Inferior parietal cortex (tissue), 1 donor: ENCODE data around the gene GPR65.

Experiments
- DNase-seq: peaks from one replicate; pipeline ENCODE4 v3.0.0-alpha.2; 2016; ENCODE audit errors: extremely low spot score

The GPR65 gene, protein sequence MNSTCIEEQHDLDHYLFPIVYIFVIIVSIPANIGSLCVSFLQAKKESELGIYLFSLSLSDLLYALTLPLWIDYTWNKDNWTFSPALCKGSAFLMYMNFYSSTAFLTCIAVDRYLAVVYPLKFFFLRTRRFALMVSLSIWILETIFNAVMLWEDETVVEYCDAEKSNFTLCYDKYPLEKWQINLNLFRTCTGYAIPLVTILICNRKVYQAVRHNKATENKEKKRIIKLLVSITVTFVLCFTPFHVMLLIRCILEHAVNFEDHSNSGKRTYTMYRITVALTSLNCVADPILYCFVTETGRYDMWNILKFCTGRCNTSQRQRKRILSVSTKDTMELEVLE

DNA sequence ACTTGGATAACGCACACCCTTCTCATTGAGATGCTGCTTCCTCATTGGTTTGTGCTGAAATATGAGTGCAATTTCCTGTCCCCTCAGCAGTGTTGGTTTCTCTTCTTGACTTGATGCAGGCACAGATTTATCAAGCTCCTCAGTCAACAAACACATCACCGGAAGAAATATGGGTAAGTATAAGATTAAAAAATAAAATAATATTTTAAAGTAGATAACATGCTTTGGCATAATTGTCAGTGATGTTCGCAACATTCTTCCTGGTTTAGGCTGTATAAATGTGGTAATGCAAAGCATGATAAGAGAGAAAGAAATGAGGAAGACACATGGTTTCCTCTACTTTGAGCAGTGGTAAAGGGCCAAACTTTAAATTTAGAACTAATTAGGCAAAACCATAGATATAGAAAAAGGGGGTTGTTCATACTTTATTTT is at the start of gene GPR65:
Gene GPR65 (plus strand): TSS at position 86 of the 432 bp plus-strand sequence. CDS start 5,713 bp downstream, outside the sequence.
- no peak for DNase-seq

DNA sequence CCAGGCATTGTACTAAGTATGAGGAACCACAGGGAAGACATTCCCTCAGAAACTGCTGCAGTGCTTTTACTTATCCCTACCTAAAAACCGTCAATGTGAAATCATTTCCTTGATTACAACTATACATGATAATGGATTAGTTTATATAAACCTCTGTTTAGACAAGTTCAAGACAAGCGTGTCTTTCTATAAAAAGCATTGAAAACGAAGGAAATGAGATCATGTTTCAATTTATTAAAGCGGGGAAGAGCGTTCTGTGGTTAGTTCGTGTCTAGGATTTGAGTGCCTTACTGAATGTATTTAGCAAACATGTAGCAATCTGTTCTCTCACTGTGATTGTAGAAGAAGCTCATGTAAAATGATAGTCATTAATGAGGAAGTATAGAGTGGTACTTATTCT is 49.4 kb upstream of the GPR65 start:
- no peak for DNase-seq

DNA sequence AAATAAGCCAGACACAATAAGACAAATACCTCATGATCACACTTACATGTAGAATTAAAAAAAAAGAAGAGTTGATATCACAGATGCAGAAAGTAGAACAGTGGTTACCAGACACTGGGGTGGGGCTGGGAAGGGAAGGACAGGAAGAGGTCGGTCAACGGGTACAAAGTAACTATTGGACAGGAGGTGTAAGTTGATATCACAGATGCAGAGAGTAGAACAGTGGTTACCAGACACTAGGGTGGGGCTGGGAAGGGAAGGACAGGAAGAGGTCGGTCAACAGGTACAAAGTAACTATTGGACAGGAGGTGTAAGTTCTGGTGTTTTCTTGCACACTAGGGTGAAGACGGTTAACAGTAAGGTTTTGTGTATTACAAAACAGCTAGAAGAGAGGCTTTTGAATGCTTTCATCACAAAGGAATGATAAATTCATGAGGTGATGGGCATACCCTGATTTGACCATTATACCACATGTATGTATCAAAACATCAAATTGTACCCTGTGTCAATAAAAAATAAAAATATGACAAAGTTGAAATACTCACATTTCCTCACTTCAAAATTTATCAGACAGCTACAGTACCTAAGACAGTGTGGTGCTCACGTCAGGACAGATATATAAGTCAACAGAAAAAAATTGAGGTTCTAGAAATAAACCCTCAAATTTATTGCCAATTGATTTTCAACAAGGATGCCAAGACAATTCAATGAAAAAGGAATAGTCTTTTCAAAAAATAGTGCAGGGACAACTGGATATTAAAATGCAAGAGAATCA is 44.7 kb upstream of the GPR65 start:
- DNase-seq = no peak

DNA sequence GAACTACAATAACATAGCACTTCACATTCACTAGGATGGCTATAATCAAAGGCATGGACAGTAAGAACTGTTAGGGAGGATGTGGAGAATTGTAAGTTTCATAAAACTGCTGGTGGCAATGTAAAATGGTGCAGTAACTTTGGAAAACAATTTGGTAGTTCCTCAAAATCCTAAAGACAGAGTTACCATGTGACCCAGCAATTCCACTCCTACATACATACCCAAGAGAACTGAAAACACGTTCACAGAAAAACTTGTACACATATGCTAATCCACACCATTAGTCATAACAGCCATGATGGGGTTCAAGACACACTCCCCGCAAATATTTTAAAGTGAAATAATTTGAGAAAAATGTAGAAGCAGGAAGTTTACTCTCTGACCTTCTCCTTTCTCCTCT is 43.7 kb upstream of the GPR65 start:
- DNase-seq = no peak

DNA sequence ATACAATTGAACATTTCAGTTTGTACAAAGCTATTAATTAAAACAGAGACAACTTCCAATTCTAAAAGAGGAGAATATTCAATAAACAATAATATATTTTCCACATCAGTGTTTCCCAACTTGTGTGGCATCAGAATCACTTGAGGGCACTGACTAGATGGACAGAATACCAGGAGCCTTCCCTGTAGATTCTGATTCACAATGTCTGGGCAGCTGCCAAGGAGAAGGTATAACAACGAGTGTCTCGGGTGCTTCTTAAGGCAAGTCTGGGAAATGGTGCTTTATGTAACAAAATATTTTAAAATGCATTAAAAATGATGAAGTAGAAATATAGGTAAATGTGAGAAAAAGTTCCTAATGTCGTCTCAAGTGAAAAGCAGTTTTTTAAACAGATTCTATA is 38.1 kb upstream of the GPR65 start:
- no peak for DNase-seq

DNA sequence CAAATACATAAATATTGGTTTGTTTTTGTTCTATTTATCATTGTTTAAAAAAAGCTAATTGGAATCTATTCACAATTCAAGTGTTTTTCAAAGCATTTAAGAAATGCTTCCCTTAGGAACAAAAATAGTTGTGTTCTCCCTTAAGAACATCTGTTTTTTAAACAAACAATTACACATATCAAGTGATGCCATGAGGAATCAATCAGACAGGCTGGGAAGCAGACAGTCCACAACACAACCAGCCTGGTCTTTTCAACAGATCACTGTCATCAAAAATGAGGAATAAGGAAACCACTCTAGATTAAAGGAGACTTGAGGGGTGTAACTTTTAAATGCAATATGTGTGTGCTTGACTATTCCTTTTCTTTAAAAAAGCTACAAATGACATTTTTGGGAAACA is 37.4 kb upstream of the GPR65 start:
- no peak for DNase-seq

DNA sequence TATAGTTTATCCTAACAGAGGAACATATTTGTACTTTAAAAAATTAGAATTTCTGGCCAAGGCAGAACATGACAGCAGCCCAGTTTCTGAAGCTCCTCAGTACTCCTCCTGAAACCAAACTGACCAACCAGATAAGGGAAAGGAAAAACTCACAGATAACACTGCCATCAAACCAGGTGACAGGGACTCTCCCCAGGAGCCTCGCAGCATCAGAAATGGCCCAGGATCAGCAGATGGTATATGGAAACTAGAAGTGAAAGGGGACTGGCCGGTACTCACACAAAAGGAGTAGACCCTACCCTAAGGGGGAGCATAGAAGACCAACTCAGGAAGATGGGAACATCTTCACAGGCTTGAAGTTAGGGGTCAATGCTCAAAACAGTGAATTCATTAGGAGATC is 33.9 kb upstream of the GPR65 start:
- DNase-seq = no peak

DNA sequence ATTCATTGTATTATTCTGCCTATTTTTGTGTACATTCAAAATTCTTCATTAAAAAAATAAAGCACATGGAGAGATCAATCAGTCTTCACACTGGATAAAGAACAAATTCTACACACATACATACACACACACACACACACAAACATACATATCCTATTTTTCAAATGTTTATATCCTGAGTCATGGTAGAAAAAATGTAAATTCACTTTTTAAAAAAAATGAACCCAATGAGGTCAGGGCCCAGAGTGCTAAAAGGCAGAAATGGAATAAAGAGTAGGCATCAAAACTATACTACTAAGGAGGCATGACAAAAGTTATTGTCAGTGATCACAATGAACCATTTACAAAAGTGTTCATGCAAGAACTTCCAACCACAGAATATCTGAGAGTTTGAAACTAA is 29.3 kb upstream of the GPR65 start:
- DNase-seq = no peak

DNA sequence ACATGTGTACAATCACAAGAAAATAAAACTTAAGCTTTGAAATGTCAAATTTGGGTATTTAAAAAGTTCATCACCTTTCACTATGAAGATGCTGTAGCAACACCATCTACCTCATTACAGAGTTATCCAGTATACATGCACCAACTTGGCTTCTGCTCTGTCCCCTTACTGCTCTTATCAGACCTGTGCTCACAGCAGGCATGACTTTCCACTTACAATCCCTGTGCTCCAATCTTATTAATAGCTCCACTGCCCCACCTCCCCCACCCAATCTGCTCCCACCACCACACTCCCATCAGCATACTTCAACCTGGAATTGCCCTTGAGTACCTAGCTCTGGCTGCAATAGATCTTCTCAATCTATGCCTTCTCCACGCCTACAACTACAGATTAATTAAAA is 25.2 kb upstream of the GPR65 start:
- DNase-seq = no peak

DNA sequence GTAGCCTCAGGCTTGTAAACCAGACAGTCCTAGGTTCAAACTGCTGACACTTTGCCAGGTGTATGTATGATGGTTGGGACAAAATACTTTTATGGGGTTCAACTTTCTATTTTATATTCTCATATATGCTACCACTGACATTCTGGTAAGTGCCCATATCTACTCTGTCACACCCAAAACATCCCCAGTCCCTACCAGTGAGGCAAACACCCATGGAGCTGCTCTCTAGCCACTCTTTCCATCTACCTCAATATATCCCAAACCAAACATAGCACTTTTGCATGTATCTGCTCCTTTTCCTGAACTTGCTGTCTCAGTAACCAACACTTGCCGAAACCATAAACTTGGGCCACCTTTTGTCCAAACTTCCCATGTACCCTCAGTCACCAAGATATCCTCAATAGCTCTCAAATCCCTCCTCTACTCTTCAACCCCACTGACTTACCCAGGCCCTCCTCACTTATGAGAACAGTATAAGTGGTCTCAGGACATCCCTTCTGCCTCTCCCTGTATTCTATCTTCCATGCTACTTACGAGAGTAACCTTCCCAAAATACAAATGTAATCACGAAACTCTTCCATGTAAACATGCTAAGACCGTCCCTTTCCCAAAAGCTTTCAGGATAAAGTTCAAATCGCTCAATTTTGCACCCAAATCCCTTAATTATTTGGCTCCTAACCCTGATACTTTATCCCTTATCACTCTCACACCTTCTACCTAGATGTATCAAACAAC is 15.5 kb upstream of the GPR65 start:
- no peak for DNase-seq

DNA sequence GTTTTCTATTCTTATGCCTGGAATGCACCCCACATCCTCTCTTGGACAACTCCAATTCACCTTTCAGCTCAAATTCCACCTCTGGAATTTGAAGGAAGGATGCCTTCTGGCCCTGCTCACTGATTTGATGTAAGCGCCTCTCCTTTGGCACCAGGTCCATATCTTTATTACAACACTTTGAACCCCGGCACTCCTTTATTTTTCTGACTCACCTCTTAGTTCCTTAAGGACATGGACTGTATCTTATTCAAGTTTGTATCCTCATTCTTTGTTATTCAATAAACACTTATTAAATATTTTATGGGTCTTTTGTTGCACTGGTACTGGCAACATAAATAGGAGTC is 15.0 kb upstream of the GPR65 start:
- no peak for DNase-seq

DNA sequence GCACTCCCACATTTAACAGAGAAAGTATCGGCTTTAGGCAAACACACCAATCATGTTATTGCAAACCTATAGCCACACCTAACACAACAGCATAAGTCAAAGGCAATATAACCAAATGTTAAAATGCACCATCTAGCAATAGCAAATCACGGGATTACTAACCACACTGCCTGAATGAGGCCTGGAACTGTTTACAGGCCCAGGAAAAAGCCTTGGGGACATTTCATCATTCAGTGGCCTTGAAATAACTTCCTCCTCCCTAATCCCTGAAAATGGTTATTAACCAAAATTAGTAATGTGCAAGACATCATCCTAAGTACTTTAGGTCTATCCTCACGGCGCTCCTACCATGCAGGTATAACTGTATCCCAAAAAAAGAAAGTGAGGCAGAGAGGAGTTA is 14.3 kb upstream of the GPR65 start:
- DNase-seq = no peak

DNA sequence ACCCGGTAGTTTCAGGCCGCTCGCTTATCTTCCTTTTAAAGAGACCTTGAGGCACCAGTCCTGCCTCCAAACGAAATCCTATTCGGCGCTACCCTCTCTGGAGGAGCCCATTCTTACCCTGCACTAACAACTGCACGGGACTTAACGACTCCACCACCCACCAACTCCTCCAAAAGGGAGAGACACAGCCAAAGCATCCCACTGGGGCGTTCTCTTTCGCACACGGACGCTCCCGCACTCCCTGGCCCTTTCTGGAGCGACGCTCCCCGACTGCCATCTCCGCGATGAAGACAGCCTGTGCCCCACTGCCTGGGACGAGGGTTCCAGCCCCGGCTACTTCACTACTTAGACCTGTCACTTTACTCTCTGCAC is 12.6 kb upstream of the GPR65 start:
- peak; percentile 58 for DNase-seq

DNA sequence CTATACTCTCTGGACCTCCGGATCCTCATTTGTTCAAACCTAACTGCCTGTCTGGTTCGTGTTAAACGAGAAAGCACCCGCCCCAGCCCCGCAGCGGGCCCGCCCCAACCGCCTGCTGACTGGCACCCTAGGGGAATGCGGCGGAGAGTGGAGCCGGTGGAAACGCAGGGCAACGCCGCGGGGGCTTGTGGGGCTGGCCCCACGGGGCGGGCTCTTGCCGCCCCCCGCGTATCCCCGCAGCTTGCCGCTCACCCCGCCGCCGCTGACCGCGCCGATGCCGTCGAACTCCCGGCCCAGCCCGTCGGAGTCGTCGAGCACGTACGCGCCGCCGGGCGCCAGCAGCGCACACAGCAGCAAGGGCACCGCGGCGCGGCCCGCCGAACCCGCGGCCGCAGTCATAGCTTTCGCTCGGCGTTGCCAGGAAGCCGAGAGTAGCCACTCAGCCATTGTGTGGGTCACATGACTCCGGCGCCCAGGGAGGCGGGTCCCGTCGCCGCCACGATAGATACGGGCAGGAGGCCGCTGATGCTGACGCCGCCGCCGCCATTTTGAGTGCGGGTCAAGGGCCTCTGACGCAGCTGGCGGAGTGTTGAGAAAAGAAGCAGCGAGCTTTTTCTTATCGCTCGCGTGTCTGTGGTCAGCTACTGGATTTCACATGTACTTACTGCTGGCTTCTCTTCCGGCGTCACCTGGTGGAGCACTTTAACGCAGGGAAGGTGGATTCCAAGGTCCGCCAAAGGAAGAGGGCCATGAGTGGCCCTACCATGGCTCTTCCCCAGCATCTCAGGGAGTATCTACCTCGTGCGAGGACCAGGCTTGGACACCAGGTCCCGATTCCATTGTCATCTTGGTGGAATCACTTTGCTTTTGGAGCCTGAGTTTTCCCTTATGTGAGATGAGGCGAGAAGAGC is 12.0 kb upstream of the GPR65 start, which contains the start of gene GALC:
Gene GALC (minus strand): TSS at position 465 of the 911 bp plus-strand sequence. CDS start 18 bp downstream, at position 447.
- peak; percentile 93 for DNase-seq

DNA sequence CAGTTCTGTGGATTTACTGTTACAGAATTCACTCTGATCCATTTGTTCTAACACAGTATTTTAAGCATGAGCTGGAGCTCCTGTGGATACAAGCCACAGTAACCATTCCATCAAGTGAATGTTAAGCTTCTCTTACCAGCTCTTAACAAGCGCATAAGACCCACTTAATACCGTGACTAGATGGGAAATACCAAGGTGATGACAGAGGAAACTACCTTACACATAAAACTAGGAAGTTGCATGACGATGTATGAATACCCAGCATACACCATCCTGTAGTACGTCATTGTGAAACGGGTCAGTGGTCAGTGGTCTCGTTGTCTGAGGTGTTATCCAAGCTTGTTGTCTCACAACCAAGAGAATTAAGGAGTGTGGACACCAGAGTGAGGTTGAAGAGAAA is 10.0 kb upstream of the GPR65 start:
- DNase-seq = no peak

DNA sequence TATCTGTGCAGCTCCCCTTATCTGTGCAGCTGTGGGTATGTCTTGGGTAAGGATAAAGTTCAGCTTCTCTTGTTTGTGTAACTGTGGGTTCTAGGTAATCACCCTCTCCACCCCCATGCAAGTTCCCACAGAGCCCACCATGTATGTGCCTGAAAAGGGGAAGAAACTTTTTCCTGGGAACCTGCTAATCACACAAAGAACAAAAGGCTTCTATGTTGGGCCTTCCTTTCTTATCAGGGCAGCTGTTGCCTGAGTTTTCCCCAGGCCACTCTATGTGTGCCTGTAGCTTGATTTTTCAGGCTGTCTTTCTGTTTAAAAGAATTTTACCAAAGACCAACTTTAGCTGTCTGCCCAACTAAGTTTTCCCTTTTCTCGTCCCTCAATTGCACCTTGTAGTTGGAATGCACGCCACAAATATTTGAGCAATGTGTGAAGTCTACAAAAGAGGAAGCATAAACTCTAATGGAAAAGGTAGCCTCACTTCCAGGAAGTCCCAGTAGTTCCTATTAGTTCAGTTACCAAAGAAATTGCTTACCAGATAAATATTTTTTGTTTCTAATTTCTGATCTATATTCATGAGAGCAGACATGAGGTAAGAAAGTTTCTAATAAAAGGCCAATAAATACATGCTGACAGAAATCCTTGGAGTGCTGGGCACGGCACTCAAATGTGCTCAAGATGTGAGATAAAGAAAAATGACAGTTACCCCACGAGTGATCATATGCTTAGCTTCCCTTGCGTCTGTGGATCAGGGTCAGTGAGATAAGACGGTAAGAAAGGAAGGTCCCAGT is 9.2 kb upstream of the GPR65 start:
- DNase-seq = no peak

DNA sequence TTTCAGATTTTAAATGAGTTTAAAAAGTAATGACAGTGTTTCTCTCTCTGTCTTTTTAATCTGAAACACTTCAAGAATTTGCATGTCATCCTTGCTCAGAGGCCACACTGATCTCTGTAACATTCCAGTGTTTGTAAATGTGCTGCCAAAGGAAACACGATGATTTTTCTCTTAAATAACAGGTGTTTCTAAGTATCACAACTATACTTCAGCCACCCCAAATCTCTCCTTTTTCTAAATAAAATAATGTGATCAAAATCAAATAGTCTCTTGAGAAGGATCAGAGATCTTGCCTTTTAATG is 8.7 kb upstream of the GPR65 start:
- DNase-seq = no peak

DNA sequence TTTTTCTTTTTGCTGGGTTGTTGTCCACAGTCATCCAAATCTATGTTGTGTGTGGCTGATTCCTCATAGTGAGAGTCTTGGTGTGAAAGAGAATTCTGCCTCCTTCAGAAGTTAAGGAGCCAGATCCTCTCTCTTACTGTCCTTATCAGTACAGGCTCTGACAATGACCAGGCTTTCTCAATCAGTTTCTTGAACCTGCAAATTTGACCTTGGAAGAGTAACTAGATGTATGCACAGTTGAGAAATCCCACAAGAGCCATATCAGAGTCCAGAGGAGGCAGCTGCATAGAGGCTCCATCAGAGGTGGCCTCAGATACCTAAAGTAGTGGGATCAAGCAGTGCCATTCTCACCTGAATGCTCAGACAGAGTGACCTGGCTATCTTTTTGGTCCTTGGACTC is 6.5 kb upstream of the GPR65 start:
- DNase-seq = no peak

DNA sequence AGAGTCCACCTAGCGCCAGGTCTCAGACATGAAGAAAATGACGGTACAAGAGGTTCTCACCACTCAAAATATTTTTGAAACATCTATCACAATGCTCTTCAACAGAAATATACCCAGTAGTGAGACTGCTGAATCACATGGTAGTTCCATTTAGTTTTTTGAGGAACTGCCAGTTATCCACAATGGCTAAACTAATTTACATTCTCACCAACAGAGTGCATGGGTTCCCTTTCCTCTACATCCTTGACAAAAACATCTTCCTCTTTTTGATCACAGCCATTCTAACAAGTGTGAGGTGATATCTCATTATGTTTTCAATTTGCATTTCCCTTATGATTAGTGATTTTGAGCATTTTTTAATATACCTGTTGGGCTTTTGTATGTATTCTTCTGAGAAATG is 5.7 kb upstream of the GPR65 start:
- no peak for DNase-seq

DNA sequence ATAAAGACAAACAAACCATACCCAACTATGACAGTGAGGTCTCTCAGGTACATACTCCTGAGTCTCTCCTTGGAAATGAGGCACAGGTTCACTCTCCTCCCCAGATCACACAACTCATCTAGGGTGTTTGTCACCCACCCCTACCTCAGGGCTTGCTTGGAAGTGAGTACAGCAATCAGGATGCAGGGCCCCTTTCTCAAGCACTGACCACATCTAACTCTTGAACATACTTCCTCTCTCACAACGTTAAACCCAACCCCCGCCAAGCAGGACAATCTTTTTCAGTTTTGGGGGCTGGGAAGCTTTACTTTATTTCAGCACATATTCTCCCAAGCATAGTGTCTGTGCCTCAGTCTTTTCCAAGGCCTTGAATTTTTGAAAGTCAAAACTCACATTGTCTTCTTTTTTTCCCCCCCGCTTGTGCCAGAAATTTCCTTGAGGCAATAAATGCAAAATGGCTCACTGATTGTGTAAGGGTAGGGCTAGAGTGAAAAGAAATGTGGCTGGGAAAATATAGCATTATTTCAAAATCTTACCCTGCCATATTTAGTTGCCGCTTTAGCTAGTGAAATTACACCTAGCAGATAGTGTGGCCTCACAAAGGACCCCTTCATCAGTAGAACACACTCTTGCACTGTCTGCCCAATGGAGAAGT is 2.4 kb upstream of the GPR65 start:
- no peak for DNase-seq
